HepG2 (cell line): Measurements from ENCODE around the gene OTOP3.
"Not testable (repeated sequence)": the region's sequence is repeated elsewhere in the genome, so short reads cannot be mapped to it uniquely, and the experiment has no call there.

Source experiments
- AKAP8 ChIP-seq: sonication (generic); formaldehyde crosslinking; IDR thresholded peaks from 2 replicates; pipeline ENCODE4 v1.5.1; 2020; ENCODE audit warnings: mild to moderate bottlenecking, missing genetic modification reagents
- GTF2F1 ChIP-seq: fragments of 150-350 bp; IDR thresholded peaks from 2 replicates; pipeline ENCODE4 v1.6.1; 2014; ENCODE audit warnings: low read length
- KMT2A ChIP-seq: sonication (generic); formaldehyde crosslinking; IDR thresholded peaks from 2 replicates; pipeline ENCODE4 v1.4.0; 2020; ENCODE audit warnings: missing genetic modification reagents
- MEF2D ChIP-seq: sonication (generic); formaldehyde crosslinking; IDR thresholded peaks from 2 replicates; pipeline ENCODE4 v1.5.1; 2020; ENCODE audit warnings: mild to moderate bottlenecking, missing genetic modification reagents
- SNAPC4 ChIP-seq: sonication (generic); formaldehyde crosslinking; IDR thresholded peaks from 2 replicates; pipeline ENCODE4 v1.4.0; 2020; ENCODE audit warnings: mild to moderate bottlenecking, missing genetic modification reagents
- TOE1 ChIP-seq: sonication (generic); formaldehyde crosslinking; IDR thresholded peaks from 2 replicates; pipeline ENCODE4 v1.4.0; 2020; ENCODE audit warnings: mild to moderate bottlenecking, missing genetic modification reagents
- ZNF234 ChIP-seq: sonication (generic); formaldehyde crosslinking; conservative IDR thresholded peaks from 2 replicates; pipeline ENCODE4 v1.5.1; 2020; ENCODE audit warnings: mild to moderate bottlenecking, missing genetic modification reagents
- ZNF350 ChIP-seq: sonication (generic); formaldehyde crosslinking; IDR thresholded peaks from 2 replicates; pipeline ENCODE4 v1.4.0; 2020; ENCODE audit warnings: mild to moderate bottlenecking, low read depth, missing genetic modification reagents, borderline replicate concordance
- TF ChIP-seq, protein P1 (sequence below): sonication (generic); formaldehyde crosslinking; IDR thresholded peaks from 2 replicates; pipeline ENCODE4 v1.4.0; 2020; ENCODE audit warnings: missing genetic modification reagents
- TF ChIP-seq, protein P2 (sequence below): sonication (generic); formaldehyde crosslinking; IDR thresholded peaks from 2 replicates; pipeline ENCODE4 v1.5.1; 2020; ENCODE audit warnings: missing genetic modification reagents, mild to moderate bottlenecking, borderline replicate concordance

GRCh38 chr17:74909097-74909496 lies 26.6 kb upstream of the OTOP3 start:
- not testable (repeated sequence) for TF ChIP-seq ZNF234 (CRISPR knock-in tag); SNAPC4 (CRISPR knock-in tag); AKAP8 (CRISPR knock-in tag); MEF2D (CRISPR knock-in tag); ZNF350 (CRISPR knock-in tag); TOE1 (CRISPR knock-in tag); KMT2A (CRISPR knock-in tag); GTF2F1
- TF ChIP-seq, protein P1, sequence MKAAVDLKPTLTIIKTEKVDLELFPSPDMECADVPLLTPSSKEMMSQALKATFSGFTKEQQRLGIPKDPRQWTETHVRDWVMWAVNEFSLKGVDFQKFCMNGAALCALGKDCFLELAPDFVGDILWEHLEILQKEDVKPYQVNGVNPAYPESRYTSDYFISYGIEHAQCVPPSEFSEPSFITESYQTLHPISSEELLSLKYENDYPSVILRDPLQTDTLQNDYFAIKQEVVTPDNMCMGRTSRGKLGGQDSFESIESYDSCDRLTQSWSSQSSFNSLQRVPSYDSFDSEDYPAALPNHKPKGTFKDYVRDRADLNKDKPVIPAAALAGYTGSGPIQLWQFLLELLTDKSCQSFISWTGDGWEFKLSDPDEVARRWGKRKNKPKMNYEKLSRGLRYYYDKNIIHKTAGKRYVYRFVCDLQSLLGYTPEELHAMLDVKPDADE (CRISPR knock-in tag), result not testable (repeated sequence)
- TF ChIP-seq, protein P2, sequence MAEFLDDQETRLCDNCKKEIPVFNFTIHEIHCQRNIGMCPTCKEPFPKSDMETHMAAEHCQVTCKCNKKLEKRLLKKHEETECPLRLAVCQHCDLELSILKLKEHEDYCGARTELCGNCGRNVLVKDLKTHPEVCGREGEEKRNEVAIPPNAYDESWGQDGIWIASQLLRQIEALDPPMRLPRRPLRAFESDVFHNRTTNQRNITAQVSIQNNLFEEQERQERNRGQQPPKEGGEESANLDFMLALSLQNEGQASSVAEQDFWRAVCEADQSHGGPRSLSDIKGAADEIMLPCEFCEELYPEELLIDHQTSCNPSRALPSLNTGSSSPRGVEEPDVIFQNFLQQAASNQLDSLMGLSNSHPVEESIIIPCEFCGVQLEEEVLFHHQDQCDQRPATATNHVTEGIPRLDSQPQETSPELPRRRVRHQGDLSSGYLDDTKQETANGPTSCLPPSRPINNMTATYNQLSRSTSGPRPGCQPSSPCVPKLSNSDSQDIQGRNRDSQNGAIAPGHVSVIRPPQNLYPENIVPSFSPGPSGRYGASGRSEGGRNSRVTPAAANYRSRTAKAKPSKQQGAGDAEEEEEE (CRISPR knock-in tag), result not testable (repeated sequence)
